ENCODE data around the gene SEMG2. TPM values are rescaled to one million over a fixed set of nuclear protein-coding genes. Genes with fewer than 3 reads are reported as not detected.

The SEMG2 gene
- total RNA-seq, 1 donor from 2014 or later = not detected

- intact Hi-C loops (cut with DNase I) = no loop called here
- no peak for DNase-seq (ENCODE audit: low spot score)
Observed at GRCh38 chr20:45269056-45269455, 47.9 kb downstream of the SEMG2 start.

DNA sequence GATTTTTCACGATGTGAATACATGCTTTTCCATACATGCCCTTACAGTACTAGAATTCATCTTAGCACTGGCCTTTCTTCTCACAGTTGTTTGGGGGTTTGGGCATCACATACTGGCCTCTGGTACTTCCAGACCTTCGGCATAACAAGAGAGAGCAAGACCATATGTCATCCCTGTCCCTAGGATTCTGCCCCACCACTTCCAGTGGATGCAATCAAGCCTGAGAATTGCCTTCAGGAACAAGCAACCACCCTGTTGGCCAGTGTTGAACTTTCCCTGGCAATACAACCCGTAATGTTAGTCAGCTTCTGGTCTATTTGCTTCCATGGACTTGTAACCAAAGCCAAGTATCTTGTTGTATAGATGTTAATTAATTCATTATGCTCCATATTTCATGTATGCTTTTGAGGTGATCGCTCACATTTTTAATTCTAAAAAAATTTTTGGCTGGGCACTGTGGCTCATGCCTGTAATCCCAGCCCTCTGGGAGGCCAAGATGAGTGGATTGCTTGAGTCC lies 48.6 kb downstream of the SEMG2 start:
- intact Hi-C loops (cut with DNase I) = no loop called here
- no peak for DNase-seq (ENCODE audit: low spot score)

Other genes starting within 250 kb of the SEMG2 start
- 0.08 TPM for gene KCNS1, start 120.2 kb upstream of the SEMG2 start, total RNA-seq
- gene WFDC5, start 106.2 kb upstream of the SEMG2 start, total RNA-seq = not detected
- gene WFDC12, start 96.9 kb upstream of the SEMG2 start, total RNA-seq = not detected
- gene PI3, start 46.5 kb upstream of the SEMG2 start, total RNA-seq = 0.62 TPM
- gene SEMG1, start 14.3 kb upstream of the SEMG2 start, total RNA-seq = not detected
- gene SLPI, start 33.2 kb downstream of the SEMG2 start, total RNA-seq = 1.3 TPM
- not detected for gene RBPJL, start 85.5 kb downstream of the SEMG2 start, total RNA-seq
- gene MATN4, start 86.9 kb downstream of the SEMG2 start, total RNA-seq = not detected
- 100 TPM for gene SDC4, start 127.1 kb downstream of the SEMG2 start, total RNA-seq
- gene SYS1, start 141.8 kb downstream of the SEMG2 start, total RNA-seq = 17.4 TPM
- gene TP53TG5, start 157.0 kb downstream of the SEMG2 start, total RNA-seq = 2.2 TPM
- 209 TPM for gene DBNDD2, start 186.9 kb downstream of the SEMG2 start, total RNA-seq
- gene PIGT, start 194.8 kb downstream of the SEMG2 start, total RNA-seq = 139 TPM
- gene WFDC2, start 248.4 kb downstream of the SEMG2 start, total RNA-seq = 1.0 TPM